Kidney tubule cell (primary cell): Measurements from ENCODE around the gene NUCKS1.

Experiments
- DNase-seq: peaks from one replicate; pipeline ENCODE4 v3.0.0-alpha.2; 2018; ENCODE audit warnings: low spot score

The NUCKS1 gene

GRCh38 chr1:205750138-205751035, at the start of gene NUCKS1:
Gene NUCKS1 (minus strand): TSS chr1:205750182. CDS start chr1:205749973, 209 bp downstream.
- DNase-seq = peak; percentile 100

GRCh38 chr1:205798577-205798976, 48.6 kb upstream of the NUCKS1 start:
- peak; percentile 46 for DNase-seq

- DNase-seq = no peak
Measured at GRCh38 chr1:205797168-205797567, 47.2 kb upstream of the NUCKS1 start.

- DNase-seq = no peak
Measured at GRCh38 chr1:205794011-205794730, 44.2 kb upstream of the NUCKS1 start.

- no peak for DNase-seq
Measured at GRCh38 chr1:205792961-205793673, 43.1 kb upstream of the NUCKS1 start.

GRCh38 chr1:205792481-205792881, 42.5 kb upstream of the NUCKS1 start:
- DNase-seq = no peak

- peak; percentile 63 for DNase-seq
Measured at GRCh38 chr1:205791568-205792180, 41.7 kb upstream of the NUCKS1 start.

GRCh38 chr1:205787287-205787916, 37.4 kb upstream of the NUCKS1 start:
- no peak for DNase-seq

GRCh38 chr1:205786601-205787000, 36.6 kb upstream of the NUCKS1 start:
- DNase-seq = no peak

GRCh38 chr1:205785446-205785845, 35.5 kb upstream of the NUCKS1 start:
- peak; percentile 50 for DNase-seq

- peak; percentile 94 for DNase-seq
Measured at GRCh38 chr1:205783904-205784303, 33.9 kb upstream of the NUCKS1 start.

- DNase-seq = no peak
Measured at GRCh38 chr1:205783433-205783795, 33.4 kb upstream of the NUCKS1 start.

GRCh38 chr1:205782627-205783432, 32.8 kb upstream of the NUCKS1 start:
- peak; percentile 55 for DNase-seq

- DNase-seq = no peak
Measured at GRCh38 chr1:205780335-205780734, 30.4 kb upstream of the NUCKS1 start.

GRCh38 chr1:205777994-205778393, 28.0 kb upstream of the NUCKS1 start:
- no peak for DNase-seq

GRCh38 chr1:205775717-205776056, 25.7 kb upstream of the NUCKS1 start:
- peak; percentile 45 for DNase-seq

GRCh38 chr1:205775015-205775716, 25.2 kb upstream of the NUCKS1 start, which contains the start of gene RAB29:
Gene RAB29 (minus strand): TSS chr1:205775482. CDS start chr1:205774956, 526 bp downstream.
- peak; percentile 78 for DNase-seq

GRCh38 chr1:205774198-205775014, 24.4 kb upstream of the NUCKS1 start:
- peak; percentile 52 for DNase-seq

- DNase-seq = no peak
Measured at GRCh38 chr1:205772607-205773032, 22.6 kb upstream of the NUCKS1 start.
